Heart left ventricle (tissue), 16 donors: Measurements from ENCODE around the gene TNNI3K. TPM values are rescaled to one million over a fixed set of nuclear protein-coding genes. Genes with fewer than 3 reads are reported as not detected.

Experiments used
- ATAC-seq, 4 donors: fragments of 200-7000 bp; cut with Tn5 transposase; one replicate each; pipeline ENCODE4 v1.9.1; 2020 to 2022; ENCODE audit warnings: moderate library complexity in 4 of 4, mild to moderate bottlenecking in 3 of 4, moderate number of reproducible peaks in 1 of 4
- DNase-seq, 5 donors: peaks; one replicate each; pipeline ENCODE4 v3.0.0-alpha.2; 2020
- H3K27ac ChIP-seq, 12 donors: fragments of 200-600 bp; sonication (generic) in 4 of 12; one replicate each; pipeline versions ENCODE4 v1.5.0 to v1.8.0; 2016 to 2022; ENCODE audit warnings: mild to moderate bottlenecking in 2 of 12
- H3K27me3 ChIP-seq, 9 donors: fragments of 200-600 bp; sonication (generic) in 2 of 9; one replicate each; pipeline versions ENCODE4 v1.5.1 to v1.8.0; 2016 to 2022; ENCODE audit warnings: mild to moderate bottlenecking in 3 of 9
- H3K36me3 ChIP-seq, 9 donors: fragments of 200-600 bp; sonication (generic) in 2 of 9; one replicate each; pipeline versions ENCODE4 v1.5.0 to v1.8.0; 2018 to 2022; ENCODE audit warnings: mild to moderate bottlenecking in 2 of 9
- H3K4me1 ChIP-seq, 12 donors: fragments of 200-600 bp; sonication (generic) in 4 of 12; one replicate each; pipeline versions ENCODE4 v1.5.0 to v1.8.0; 2016 to 2022; ENCODE audit warnings: mild to moderate bottlenecking in 3 of 12
- H3K4me3 ChIP-seq, 12 donors: fragments of 200-600 bp; sonication (generic) in 4 of 12; one replicate each; pipeline versions ENCODE4 v1.5.0 to v1.8.0; 2017 to 2022; ENCODE audit warnings: mild to moderate bottlenecking in 9 of 12, moderate library complexity in 4 of 12
- H3K9me3 ChIP-seq, 12 donors: fragments of 200-600 bp; sonication (generic) in 4 of 12; one replicate each; pipeline versions ENCODE4 v1.5.0 to v1.8.0; 2016 to 2022; ENCODE audit warnings: mild to moderate bottlenecking in 1 of 12
- CTCF ChIP-seq, 12 donors: fragments of 200-600 bp; sonication (generic) in 4 of 12; IDR thresholded peaks; one replicate each; pipeline versions ENCODE4 v1.5.0 to v1.8.0; 2018 to 2022; ENCODE audit warnings: antibody characterized with exemption in 12 of 12, mild to moderate bottlenecking in 5 of 12
- POLR2A ChIP-seq, 2 donors: fragments of 450-650 bp; IDR thresholded peaks; one replicate each; pipeline ENCODE4 v1.6.1; 2017; ENCODE audit warnings: antibody characterized with exemption in 2 of 2, mild to moderate bottlenecking in 2 of 2, moderate library complexity in 2 of 2
- WGBS, 4 donors: extraction: QIAGEN DNeasy Blood & Tissue Kit in 2 of 4; methylation state at CpG; one replicate each; pipeline versions ENCODE4 v1.1.5 to v1.1.7; 2013 to 2018; 5-methylcytosine and 5-hydroxymethylcytosine counted together
- intact Hi-C, 10 donors: fragments of 100-400 bp; cut with DNase I; formaldehyde crosslinking; loops; one replicate each; pipeline versions ENCODE4 v1.11.1 to v1.14.2; 2022
- polyA plus RNA-seq, 2 donors: library from polyadenylated mRNA; stranded (reverse); fragments of 200-250 nt; gene quantifications; one replicate each; pipeline ENCODE4 v1.2.3, GENCODE V29; 2013
- total RNA-seq, 9 donors: library from RNA; depleted of rRNA in 2 of 9; stranded (reverse); fragments of >200 nt in 2 of 9; fragmentation: NEBNext Ultra II Directional in 3 of 9; extraction: Animal tissue kit (Norgen Biotek cat#: 25700) in 3 of 9; gene quantifications; one replicate each; pipeline versions ENCODE4 v1.1.0 to v1.2.4, GENCODE V29; 2016 to 2023
- donor health status: ischemic (EF 13 %, LVEDD 7.1; RV severe dilation, severe dysfunction).
- donor health status: healthy with polysubstance abuse.
- donor health status: DM: no; HTN: yes; CAD: no.
- donor health status: DM: no; HTN: no; CAD: no.
- donor health status: ischemic (EF 25% LVEDD 6.9; RV normal size, moderate dysfunction).
- donor health status: ischemic (EF 25% LVEDD 5.7; RV mildly dilated, moderate dysfunction).
- donor health status: healthy.
- donor health status: DM: yes; HTN: yes; CAD: no.
- donor health status: ischemic (EF 35%, LVEDD 5.7; RV mildly dilated, moderate dysfunction).
- donor health status: nonischemic (EF 11% LVEDD 7.7; RV severe dilation, severe dysfunction).
- donor health status: DM: yes; HTN: yes; CAD: no.
- donor health status: PGD.
- donor health status: ischemic (EF 29% LVEDD 5.4; RV normal size, mild dysfunction).
- donor health status: nonischemic (EF 23%, LVEDD 6.1; RV moderate dilation, normal function).

Gene TNNI3K
- total and polyA plus RNA-seq, 11 donors: 11.5 to 108 (median 59.9) TPM

- 52 to 61% (median 57%) methylated on average over 2 of the region's 2 CpGs for WGBS, 4 donors
- no peak overlapping the region for H3K27ac ChIP-seq
- H3K4me1 ChIP-seq: no peaks in the 10 kb centered on the region
- DNase-seq (no peak), ATAC-seq (no peak)
- TF ChIP-seq POLR2A (IDR thresholded peaks at IDR 0.05): no peak
- H3K9me3 ChIP-seq: no peaks in the 10 kb centered on the region
- no peaks in the 10 kb centered on the region for H3K36me3 ChIP-seq
- no peak overlapping the region for H3K4me3 ChIP-seq
- H3K27me3 ChIP-seq: peaks cover 0 to 4% (median 0%) of the 10 kb centered on the region in 9 donors
- intact Hi-C loops: no loop called here
Measured at GRCh38 chr1:74591949-74592348, 356.8 kb downstream of the TNNI3K start.

GRCh38 chr1:74592580-74593355 is 357.6 kb downstream of the TNNI3K start:
- H3K27ac ChIP-seq: no peak overlapping the region
- no peaks in the 10 kb centered on the region for H3K36me3 ChIP-seq
- ATAC-seq: no peak

More at GRCh38 chr1:74592580-74593355, 357.6 kb downstream of the TNNI3K start:
- H3K9me3 ChIP-seq: no peaks in the 10 kb centered on the region
- 65 to 83% (median 74%) methylated on average over 5 of the region's 5 CpGs for WGBS, 4 donors
- no peaks in the 10 kb centered on the region for H3K4me1 ChIP-seq
- intact Hi-C loops: no loop called here
- H3K4me3 ChIP-seq: no peak overlapping the region
- TF ChIP-seq POLR2A (IDR thresholded peaks at IDR 0.05) (no peak), CTCF (IDR thresholded peaks at IDR 0.05) (no peak)
- peaks cover 0 to 4% (median 0%) of the 10 kb centered on the region in 9 donors for H3K27me3 ChIP-seq
- DNase-seq: no peak

Other genes starting within 250 kb of the TNNI3K start
- 1 to 10 TPM in 3 of 9 donors, under 1 TPM in 6; 0.07 to 1.5 (median 0.56) TPM for gene LRRIQ3, start 37.2 kb upstream of the TNNI3K start, total RNA-seq
- gene LRRIQ3, start 37.2 kb upstream of the TNNI3K start, polyA plus RNA-seq: under 1 TPM; 0.27 to 0.32 TPM
- gene FPGT, start 37.1 kb upstream of the TNNI3K start, total RNA-seq: 10 to 100 TPM in 6 of 9 donors, 1 to 10 TPM in 3; 7.8 to 22.5 (median 11.8) TPM
- gene FPGT, start 37.1 kb upstream of the TNNI3K start, polyA plus RNA-seq: 10 to 100 TPM in 1 of 2 donors, 1 to 10 TPM in 1; 6.1 to 11.8 TPM